ENCODE data around the gene PRKD2. TPM values are rescaled to one million over a fixed set of nuclear protein-coding genes. Genes with fewer than 3 reads are reported as not detected.

The PRKD2 gene
- total and polyA plus RNA-seq, 2 of the 8 experiments (the other 6 are each of a cell fraction or from before 2014, with no cell fraction given), result 24.4 to 63.8 TPM

- TF ChIP-seq EZH2 (IDR thresholded peaks at IDR 0.05; ENCODE audit: low read depth, low read length, severe bottlenecking), result no peak
- no peak for TF ChIP-seq SP1 (IDR thresholded peaks at IDR 0.05; ENCODE audit: low read depth, low read length)
- no peak for TF ChIP-seq JUN (IDR thresholded peaks at IDR 0.05; ENCODE audit: low read depth, low read length)
- no peak for TF ChIP-seq SAP30 (IDR thresholded peaks at IDR 0.05; ENCODE audit: insufficient read depth, insufficient replicate concordance, low read length)
- TF ChIP-seq, protein P1, sequence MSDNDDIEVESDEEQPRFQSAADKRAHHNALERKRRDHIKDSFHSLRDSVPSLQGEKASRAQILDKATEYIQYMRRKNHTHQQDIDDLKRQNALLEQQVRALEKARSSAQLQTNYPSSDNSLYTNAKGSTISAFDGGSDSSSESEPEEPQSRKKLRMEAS (IDR thresholded peaks at IDR 0.05), result no peak
- no peak for TF ChIP-seq HDAC2 (IDR thresholded peaks at IDR 0.05; ENCODE audit: borderline replicate concordance in 1 of 2, low read depth in 2 of 2, low read length in 2 of 2)
Observed at GRCh38 chr19:46696866-46697203, 20.1 kb downstream of the PRKD2 start (continued).

Measured in H1 (cell line).